Measurements from ENCODE around the gene SLC7A5.
"Not testable (repeated sequence)": the region's sequence is repeated elsewhere in the genome, so short reads cannot be mapped to it uniquely, and the experiment has no call there.

Gene SLC7A5

GRCh38 chr16:87819282-87819681 is 50.0 kb downstream of the SLC7A5 start:
- DNase-seq, result no peak

GRCh38 chr16:87818533-87819161 is 50.7 kb downstream of the SLC7A5 start:
- no peak for DNase-seq

GRCh38 chr16:87817910-87818309 is 51.4 kb downstream of the SLC7A5 start:
- DNase-seq, result no peak

- not testable (repeated sequence) for DNase-seq
Observed at GRCh38 chr16:87817370-87817769, 51.9 kb downstream of the SLC7A5 start.

- DNase-seq, result no peak
Observed at GRCh38 chr16:87816507-87817100, 52.7 kb downstream of the SLC7A5 start.

GRCh38 chr16:87815567-87815966 is 53.7 kb downstream of the SLC7A5 start:
- DNase-seq, result no peak

- DNase-seq, result no peak
Observed at GRCh38 chr16:87812200-87812656, 57.1 kb downstream of the SLC7A5 start.

GRCh38 chr16:87811454-87811853 is 57.9 kb downstream of the SLC7A5 start:
- DNase-seq, result not testable (repeated sequence)

GRCh38 chr16:87809150-87809902 is 60.0 kb downstream of the SLC7A5 start:
- DNase-seq, result no peak

- DNase-seq, result no peak
Observed at GRCh38 chr16:87808108-87808507, 61.2 kb downstream of the SLC7A5 start.

GRCh38 chr16:87806641-87807546 is 62.4 kb downstream of the SLC7A5 start:
- DNase-seq, result peak; percentile 20

- no peak for DNase-seq
Observed at GRCh38 chr16:87806261-87806640, 63.1 kb downstream of the SLC7A5 start.

- no peak for DNase-seq
Observed at GRCh38 chr16:87803385-87803784, 65.9 kb downstream of the SLC7A5 start.

GRCh38 chr16:87802670-87803069 is 66.6 kb downstream of the SLC7A5 start:
- DNase-seq, result no peak

- no peak for DNase-seq
Observed at GRCh38 chr16:87801679-87802259, 67.5 kb downstream of the SLC7A5 start.

- DNase-seq, result no peak
Observed at GRCh38 chr16:87800497-87800896, 68.8 kb downstream of the SLC7A5 start.

GRCh38 chr16:87795336-87795735 is 74.0 kb downstream of the SLC7A5 start:
- no peak for DNase-seq

- DNase-seq, result no peak
Observed at GRCh38 chr16:87794485-87795078, 74.7 kb downstream of the SLC7A5 start.

GRCh38 chr16:87792205-87792565 is 77.1 kb downstream of the SLC7A5 start:
- no peak for DNase-seq

- DNase-seq, result no peak
Observed at GRCh38 chr16:87791295-87792204, 77.8 kb downstream of the SLC7A5 start.
